K562 (cell line): Measurements from ENCODE around the gene TK1. TPM values are rescaled to one million over a fixed set of nuclear protein-coding genes. Genes with fewer than 3 reads are reported as not detected.

Source experiments
- ATAC-seq: fragments of 200-7000 bp; cut with Tn5 transposase; 3 replicates; pipeline ENCODE4 v1.9.1; 2020; ENCODE audit warnings: moderate library complexity
- BruUV-seq: library from RNA; stranded (reverse); fragments of 400-500 nt; replicated peaks from 2 replicates; lab custom pipeline; 2021; lab: Mats Ljungman, UMichigan
- CTCF ChIA-PET: fragments of 300-600 bp; formaldehyde crosslinking; extraction: SDS; loops from one replicate; lab custom pipeline; 2021; ENCODE audit warnings: low intra/inter-chr PET ratio; lab: Yijun Ruan, JAX
- POLR2A ChIA-PET: fragments of 300-600, 350-650 bp; sonication (Branson Sonifier 250); formaldehyde crosslinking; extraction: SDS; loops from one replicate; lab custom pipeline; 2021; ENCODE audit warnings: antibody characterized with exemption, inconsistent platforms; lab: Yijun Ruan, JAX
- DNase-seq, 4 experiments: peaks; one replicate each; pipeline versions ENCODE4 v3.0.0 to v3.0.0-alpha.2; 2011 to 2018; ENCODE audit warnings: low spot score in 3 of 4, mixed read lengths in 3 of 4; ENCODE audit errors: extremely low read depth in 1 of 4
- FAIRE-seq: peaks from 2 replicates; lab custom pipeline; 2011; peaks lifted over from hg19 to GRCh38; lab: Jason Lieb, UNC
- H2AFZ ChIP-seq: 2 replicates; pipeline ENCODE4 v1.6.0; 2011; ENCODE audit warnings: low read depth, low read length, control low read depth, inconsistent platforms
- H3K27ac ChIP-seq: fragments of 200-600 bp; 3 replicates; pipeline ENCODE4 v1.8.0; 2011; ENCODE audit warnings: low read depth, mild to moderate bottlenecking, control low read depth, inconsistent platforms, low read length, moderate library complexity, mixed read lengths; ENCODE audit errors: extremely low read depth
- H3K27me3 ChIP-seq, 2 experiments: fragments of 300-600 bp in 1 of 2; 2 replicates in 1 of 2; 3 replicates in 1 of 2; pipeline versions ENCODE4 v1.6.0 to v1.8.0; 2011; ENCODE audit warnings: inconsistent platforms in 2 of 2, low read length in 2 of 2, mild to moderate bottlenecking in 1 of 2, mixed read lengths in 1 of 2, moderate library complexity in 1 of 2; ENCODE audit not compliant: control insufficient read depth in 2 of 2, insufficient read depth in 2 of 2
- H3K36me3 ChIP-seq: fragments of 300-600 bp; 3 replicates; pipeline ENCODE4 v1.8.0; 2011; ENCODE audit warnings: mild to moderate bottlenecking, low read length, inconsistent platforms; ENCODE audit not compliant: control insufficient read depth, insufficient read depth
- H3K4me1 ChIP-seq, 2 experiments: fragments of 200-600 bp in 1 of 2; replicated peaks in 1 of 2; 2 replicates in 1 of 2; 3 replicates in 1 of 2; pipeline versions ENCODE4 v1.5.1 to v1.8.0; 2011; ENCODE audit warnings: inconsistent platforms in 2 of 2, low read length in 2 of 2, mild to moderate bottlenecking in 1 of 2, mixed read lengths in 1 of 2, moderate library complexity in 1 of 2; ENCODE audit not compliant: control insufficient read depth in 2 of 2, insufficient read depth in 2 of 2
- H3K4me2 ChIP-seq: 2 replicates; pipeline ENCODE4 v1.6.1; 2011; ENCODE audit warnings: low read length, control low read depth, inconsistent platforms, mixed read lengths; ENCODE audit not compliant: insufficient read depth
- H3K4me3 ChIP-seq: fragments of 200-600 bp; sonication (generic), shearing (Covaris generic); 2 replicates; pipeline ENCODE4 v1.5.1; 2016; ENCODE audit warnings: control low read depth, inconsistent platforms
- H3K79me2 ChIP-seq: fragments of 200-600 bp; 3 replicates; pipeline ENCODE4 v1.8.0; 2011; ENCODE audit warnings: low read length, inconsistent platforms; ENCODE audit not compliant: control insufficient read depth, insufficient read depth
- H3K9ac ChIP-seq, 2 experiments: 2 replicates each; pipeline versions ENCODE4 v1.6.0 to v1.6.1; 2011; ENCODE audit warnings: low read depth in 2 of 2, low read length in 2 of 2, control low read depth in 1 of 2, inconsistent platforms in 1 of 2, mild to moderate bottlenecking in 1 of 2, mixed read lengths in 1 of 2; ENCODE audit not compliant: insufficient read depth in 1 of 2
- H3K9me1 ChIP-seq: one replicate; pipeline ENCODE4 v1.6.0; 2011; ENCODE audit warnings: inconsistent platforms, mild to moderate bottlenecking, low read length, moderate library complexity; ENCODE audit not compliant: control insufficient read depth, insufficient read depth
- H3K9me3 ChIP-seq: replicated peaks from 2 replicates; pipeline ENCODE4 v1.5.1; 2011; ENCODE audit warnings: low read depth, low read length, inconsistent platforms; ENCODE audit not compliant: control insufficient read depth, insufficient read depth
- H4K20me1 ChIP-seq: replicated peaks from 2 replicates; pipeline ENCODE4 v1.6.1; 2011; ENCODE audit warnings: low read length, inconsistent platforms, mixed read lengths; ENCODE audit not compliant: control insufficient read depth, insufficient read depth
- BRCA1 ChIP-seq, 2 experiments: fragments of 450-650 bp in 1 of 2; sonication (generic) in 1 of 2; formaldehyde crosslinking in 1 of 2; IDR thresholded peaks; 2 replicates each; pipeline versions ENCODE4 v1.5.0 to v1.6.1; 2017 to 2020; ENCODE audit warnings: mild to moderate bottlenecking in 1 of 2, missing genetic modification reagents in 1 of 2
- CHCHD3 ChIP-seq: fragments of 250-450 bp; sonication (Bioruptor Pico); IDR thresholded peaks from 2 replicates; pipeline ENCODE4 v2.1.2; 2022; ENCODE audit warnings: mild to moderate bottlenecking
- CHD4 ChIP-seq: fragments of 200-600 bp; sonication (generic); IDR thresholded peaks from 3 replicates; pipeline ENCODE4 v1.6.1; 2012; ENCODE audit warnings: low read depth, mild to moderate bottlenecking, mixed read lengths, low read length, inconsistent platforms; ENCODE audit not compliant: insufficient read depth, insufficient replicate concordance, poor library complexity, severe bottlenecking
- E2F3 ChIP-seq: fragments of 250-450 bp; sonication (Bioruptor Pico); IDR thresholded peaks from 2 replicates; pipeline ENCODE4 v1.4.0; 2020; ENCODE audit warnings: mild to moderate bottlenecking
- EZH2 ChIP-seq: IDR thresholded peaks from 2 replicates; pipeline ENCODE4 v1.6.1; 2012; ENCODE audit warnings: low read depth, mild to moderate bottlenecking, inconsistent platforms, low read length, borderline replicate concordance
- PURB ChIP-seq: sonication (generic); formaldehyde crosslinking; IDR thresholded peaks from 2 replicates; pipeline ENCODE4 v1.9.0; 2021; ENCODE audit warnings: low read depth, mild to moderate bottlenecking, missing genetic modification reagents
- TAF15 ChIP-seq: fragments of 200-400 bp; formaldehyde crosslinking; IDR thresholded peaks from 2 replicates; pipeline ENCODE4 v1.6.1; 2017; ENCODE audit warnings: mild to moderate bottlenecking, low read depth, low read length, moderate library complexity
- ZBTB40 ChIP-seq, 2 experiments: fragments of 450-650 bp in 1 of 2; sonication (generic) in 1 of 2; formaldehyde crosslinking in 1 of 2; IDR thresholded peaks; 2 replicates each; pipeline versions ENCODE4 v1.7.1 to v1.9.0; 2016 to 2022; ENCODE audit warnings: inconsistent platforms in 1 of 2, mild to moderate bottlenecking in 1 of 2, missing genetic modification reagents in 1 of 2
- ZNF644 ChIP-seq: fragments of 200-800 bp; sonication (Bioruptor generic); IDR thresholded peaks from 2 replicates; pipeline ENCODE4 v1.6.1; 2016; ENCODE audit warnings: low read depth, missing genetic modification characterization, missing compliant biosample characterization
- ZNF780A ChIP-seq: fragments of 250-450 bp; sonication (Bioruptor Pico); IDR thresholded peaks from 2 replicates; pipeline ENCODE4 v1.5.0; 2021; ENCODE audit warnings: mild to moderate bottlenecking
- WGBS: fragments of 100-300 bp; shearing (Covaris generic); methylation state at CpG from one replicate; pipeline ENCODE4 v1.1.6; 2016; ENCODE audit warnings: low coverage, mixed read lengths; ENCODE audit not compliant: insufficient coverage; ENCODE audit errors: missing lambda C conversion rate; 5-methylcytosine and 5-hydroxymethylcytosine counted together
- in situ Hi-C: fragments of 300-500 bp; cut with MboI; formaldehyde crosslinking; loops from 4 replicates; pipeline ENCODE4 v1.15.0; 2018; ENCODE audit warnings: inconsistent platforms, mixed read lengths
- intact Hi-C: fragments of 100-400 bp; cut with micrococcal nuclease; formaldehyde crosslinking; loops from 2 replicates; pipeline ENCODE4 v1.14.2; 2022
- polyA plus RNA-seq, 8 experiments: library from polyadenylated mRNA; depleted of rRNA in 4 of 8; stranded (reverse) in 5 of 8; unstranded in 3 of 8; fragments of >200 nt; fragmentation: Nextera tagmentation in 2 of 8; fragmentation: Illumina TruSeq in 1 of 8; extraction: Ambion mirVana in 2 of 8; extraction: Trizol in 1 of 8; gene quantifications; 2 replicates each; pipeline versions ENCODE4 v1.2.1 to v1.2.3, GENCODE V29; 2011 to 2014; ENCODE audit warnings: inconsistent platforms in 1 of 8, missing spikeins in 1 of 8
- total RNA-seq, 7 experiments: library from RNA; depleted of rRNA in 6 of 7; stranded (reverse); fragments of >200 nt in 6 of 7; fragmentation: Illumina TruSeq in 2 of 7; extraction: Trizol in 2 of 7; gene quantifications; 2 replicates each; pipeline versions ENCODE4 v1.2.1 to v1.2.3, GENCODE V29; 2011 to 2021; ENCODE audit warnings: low replicate concordance in 1 of 7

The TK1 gene
- total and polyA plus RNA-seq, 9 of the 15 experiments (the other 6 are each of a cell fraction or from before 2014, with no cell fraction given) = 8.4 to 280 (median 103) TPM

DNA sequence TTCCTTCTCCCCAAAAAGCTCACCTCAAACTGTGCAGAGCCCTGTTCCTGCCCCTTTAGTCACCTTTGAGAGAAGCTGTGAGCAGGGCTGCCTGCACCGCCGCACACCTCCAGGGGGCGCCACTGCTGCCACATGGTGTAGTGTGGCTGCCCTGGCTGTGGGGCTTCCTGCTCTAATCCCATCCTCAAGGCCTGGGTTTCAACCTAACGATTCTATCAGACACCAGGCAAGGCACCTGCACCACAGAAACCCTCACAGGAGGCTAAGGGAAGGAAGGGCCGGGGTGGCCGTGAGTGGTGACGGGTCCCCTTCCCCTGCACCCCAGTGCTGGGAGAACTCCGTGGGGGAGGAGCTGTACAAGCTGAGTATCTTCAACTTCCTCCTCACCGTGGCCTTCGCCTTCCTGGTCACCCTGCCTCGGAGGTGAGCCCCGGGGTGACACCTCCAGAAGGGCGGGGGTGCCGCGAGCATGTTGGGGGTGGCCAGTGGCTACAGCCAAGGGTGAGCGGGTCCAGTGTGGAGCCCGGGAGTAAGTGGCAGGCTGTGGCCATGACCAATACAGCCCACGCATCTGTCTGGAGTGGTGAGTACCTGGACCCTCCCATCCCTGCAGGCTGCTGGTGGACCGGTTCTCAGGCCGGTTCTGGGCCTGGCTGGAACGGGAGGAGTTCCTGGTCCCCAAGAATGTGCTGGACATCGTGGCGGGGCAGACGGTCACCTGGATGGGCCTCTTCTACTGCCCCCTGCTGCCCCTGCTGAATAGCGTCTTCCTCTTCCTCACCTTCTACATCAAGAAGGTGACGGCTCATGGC, 49.3 kb downstream of the TK1 start:
- no TSS peak for BruUV-seq
- intact Hi-C loops = loop anchor here (2.0 to 5.0 kb wide), 2 partner anchors 50 to 53 kb away; partner anchors contain the start of genes AFMID and TK1
- Histone ChIP-seq H4K20me1 (no peaks in the 10 kb centered on the region), H3K79me2 (peaks cover 12% of the 10 kb centered on the region; the same call in 2 of the 3 replicates), H3K9me1 (no peaks in the 10 kb centered on the region), H3K27me3 (no peaks in the 10 kb centered on the region), H3K9me3 (no peaks in the 10 kb centered on the region), H3K4me3 (no peak overlapping the region), H3K4me1 (peaks cover 70 to 99% of the 10 kb centered on the region in 2 experiments), H2AFZ (peak overlapping the region; percentile 97), H3K27ac (peak overlapping the region; percentile 76), H3K36me3 (no peaks in the 10 kb centered on the region), H3K4me2 (peak overlapping the region; percentile 62), H3K9ac (peak overlapping the region; percentile 44 to 90)
- FAIRE-seq = peak; percentile 87
- WGBS = 5% methylated on average over 25 of the region's 26 CpGs
- DNase-seq = peak; percentile 60 to 84 (median 68)
- ATAC-seq = peak; percentile 33
- in situ Hi-C loops = no loop called here
- POLR2A ChIA-PET = interaction anchor here (0.6 to 0.8 kb wide), 4 partner anchors 10 to 346 kb away, joined by 3 to 4 read pairs (median 3); no protein-coding TSS in a partner anchor
- CTCF ChIA-PET = no interaction called here
- no peak for TF ChIP-seq BRCA1 (IDR thresholded peaks at IDR 0.05)
- TF ChIP-seq BRCA1 (CRISPR knock-in tag; IDR thresholded peaks at IDR 0.05) = 0 out of 2 replicates have a peak, but pooled peaks have one; percentile 6
- TF ChIP-seq TAF15 = no peak
- TF ChIP-seq ZNF780A (CRISPR knock-in tag) = no peak
- peak; percentile 49; the same call in 1 of the 2 replicates for TF ChIP-seq ZBTB40 (IDR thresholded peaks at IDR 0.05)
- TF ChIP-seq ZBTB40 (CRISPR knock-in tag; IDR thresholded peaks at IDR 0.05) = 0 out of 2 replicates have a peak, but pooled peaks have one; percentile 30
- no peak for TF ChIP-seq E2F3 (CRISPR knock-in tag)
- no peak for TF ChIP-seq CHCHD3 (CRISPR knock-in tag)
- TF ChIP-seq PURB (CRISPR knock-in tag) = no peak
- no peak for TF ChIP-seq ZNF644 (tag)
- peak; percentile 100 for TF ChIP-seq CHD4
- TF ChIP-seq EZH2 = no peak
